Glutamatergic neuron (in vitro differentiated cells): Measurements from ENCODE around the gene ELFN1. TPM values are rescaled to one million over a fixed set of nuclear protein-coding genes. Genes with fewer than 3 reads are reported as not detected.

ENCODE experiments used
- DNase-seq: peaks from one replicate; pipeline ENCODE4 v3.0.0; 2022
- H3K27ac Mint-ChIP-seq: one replicate; pipeline ENCODE4 v1.8.0; 2020; ENCODE audit warnings: mild to moderate bottlenecking, mixed read lengths, inconsistent platforms; ENCODE audit not compliant: unreplicated experiment
- H3K27me3 Mint-ChIP-seq: one replicate; pipeline ENCODE4 v1.8.0; 2020; ENCODE audit warnings: mild to moderate bottlenecking, moderate library complexity, mixed read lengths, inconsistent platforms; ENCODE audit not compliant: unreplicated experiment
- H3K36me3 Mint-ChIP-seq: one replicate; pipeline ENCODE4 v1.8.0; 2020; ENCODE audit warnings: mild to moderate bottlenecking, mixed read lengths, inconsistent platforms; ENCODE audit not compliant: unreplicated experiment
- H3K4me1 Mint-ChIP-seq: one replicate; pipeline ENCODE4 v1.8.0; 2020; ENCODE audit warnings: mild to moderate bottlenecking, low read depth, mixed read lengths, inconsistent platforms; ENCODE audit not compliant: unreplicated experiment
- H3K4me3 Mint-ChIP-seq: one replicate; pipeline ENCODE4 v1.8.0; 2020; ENCODE audit warnings: mild to moderate bottlenecking, mixed read lengths, inconsistent platforms; ENCODE audit not compliant: unreplicated experiment
- H3K9me3 Mint-ChIP-seq: one replicate; pipeline ENCODE4 v1.8.0; 2020; ENCODE audit warnings: mild to moderate bottlenecking, moderate library complexity, mixed read lengths, inconsistent platforms; ENCODE audit not compliant: unreplicated experiment
- CTCF ChIP-seq: fragments of 200-600 bp; sonication (generic); IDR thresholded peaks from one replicate; pipeline ENCODE4 v1.5.0; 2021; ENCODE audit not compliant: partially characterized antibody, unreplicated experiment
- total RNA-seq: library from RNA; stranded (reverse); fragmentation: NEBNext Ultra II Directional; extraction: Animal tissue kit (Norgen Biotek cat#: 25700); gene quantifications from one replicate; pipeline ENCODE4 v1.2.1, GENCODE V29; 2021; ENCODE audit not compliant: unreplicated experiment

ELFN1 gene
- total RNA-seq, 1 donor from 2014 or later = 40.0 TPM

- Mint-ChIP-seq H3K27me3 (peaks cover 2% of the 10 kb centered on the region), H3K4me3 (no peak overlapping the region), H3K27ac (no peak overlapping the region), H3K9me3 (peaks cover 7% of the 10 kb centered on the region), H3K4me1 (peaks cover 1% of the 10 kb centered on the region), H3K36me3 (peaks cover 10% of the 10 kb centered on the region)
- no peak for DNase-seq
- no peak for TF ChIP-seq CTCF
These were observed 30.4 kb upstream of the ELFN1 start for GRCh38 chr7:1639532-1640175.

GRCh38 chr7:1640376-1641172, 29.5 kb upstream of the ELFN1 start:
- no peak overlapping the region for H3K27ac Mint-ChIP-seq
- peaks cover 10% of the 10 kb centered on the region for H3K36me3 Mint-ChIP-seq
- DNase-seq = no peak
- H3K27me3 Mint-ChIP-seq = peaks cover 2% of the 10 kb centered on the region
- peaks cover 1% of the 10 kb centered on the region for H3K4me1 Mint-ChIP-seq
- no peak overlapping the region for H3K4me3 Mint-ChIP-seq
- TF ChIP-seq CTCF = no peak
- H3K9me3 Mint-ChIP-seq = peaks cover 7% of the 10 kb centered on the region

GRCh38 chr7:1641173-1641572, 28.9 kb upstream of the ELFN1 start:
- no peak overlapping the region for H3K27ac Mint-ChIP-seq
- H3K4me1 Mint-ChIP-seq = peaks cover 1% of the 10 kb centered on the region
- H3K36me3 Mint-ChIP-seq = peaks cover 5% of the 10 kb centered on the region
- DNase-seq = no peak
- H3K9me3 Mint-ChIP-seq = peaks cover 3% of the 10 kb centered on the region
- peaks cover 2% of the 10 kb centered on the region for H3K27me3 Mint-ChIP-seq
- no peak for TF ChIP-seq CTCF
- H3K4me3 Mint-ChIP-seq = no peak overlapping the region

GRCh38 chr7:1641661-1642260, 28.3 kb upstream of the ELFN1 start:
- TF ChIP-seq CTCF = no peak
- no peak overlapping the region for H3K4me3 Mint-ChIP-seq
- peaks cover 2% of the 10 kb centered on the region for H3K27me3 Mint-ChIP-seq
- no peak overlapping the region for H3K27ac Mint-ChIP-seq
- peaks cover 4% of the 10 kb centered on the region for H3K4me1 Mint-ChIP-seq
- H3K9me3 Mint-ChIP-seq = peaks cover 3% of the 10 kb centered on the region
- no peak for DNase-seq
- peaks cover 5% of the 10 kb centered on the region for H3K36me3 Mint-ChIP-seq
